IMR-90 (cell line): ENCODE measurements around the gene FGFR4. TPM values are rescaled to one million over a fixed set of nuclear protein-coding genes. Genes with fewer than 3 reads are reported as not detected.

Experiments
- ATAC-seq: fragments of 200-7000 bp; cut with Tn5 transposase; 2 replicates; pipeline ENCODE4 v1.9.1; 2020; ENCODE audit warnings: low read depth, mild to moderate bottlenecking, moderate library complexity
- BruUV-seq: library from RNA; stranded (reverse); fragments of 400-500 nt; replicated peaks from 2 replicates; lab custom pipeline; 2021; lab: Mats Ljungman, UMichigan
- CTCF ChIA-PET: fragments of 300-600 bp; formaldehyde crosslinking; extraction: SDS; loops from one replicate; lab custom pipeline; 2021; ENCODE audit warnings: antibody characterized with exemption; lab: Yijun Ruan, JAX
- POLR2A ChIA-PET: fragments of 300-600 bp; sonication (Branson Sonifier 250); formaldehyde crosslinking; loops from one replicate; lab custom pipeline; 2022; ENCODE audit warnings: antibody characterized with exemption; ENCODE audit not compliant: unreplicated experiment; lab: Charles Lee
- DNase-seq: peaks from one replicate; pipeline ENCODE4 v3.0.0; 2013
- H2AFZ ChIP-seq: replicated peaks from 2 replicates; pipeline ENCODE3; 2013; ENCODE audit warnings: low read length, mild to moderate bottlenecking; ENCODE audit not compliant: poor library complexity
- H2AK5ac ChIP-seq: 2 replicates; pipeline ENCODE4 v1.6.1; 2013; ENCODE audit warnings: low read depth, low read length, inconsistent platforms
- H2AK9ac ChIP-seq: replicated peaks from 2 replicates; pipeline ENCODE3; 2013; ENCODE audit warnings: mild to moderate bottlenecking, low read depth, low read length, moderate library complexity; ENCODE audit not compliant: poor library complexity
- H2BK120ac ChIP-seq: 2 replicates; pipeline ENCODE4 v1.6.1; 2013; ENCODE audit warnings: low read depth, low read length, inconsistent platforms
- H2BK15ac ChIP-seq: 3 replicates; pipeline ENCODE4 v1.6.1; 2013; ENCODE audit warnings: low read depth, low read length, inconsistent platforms
- H2BK20ac ChIP-seq: 2 replicates; pipeline ENCODE4 v1.6.1; 2013; ENCODE audit warnings: low read depth, mild to moderate bottlenecking, inconsistent platforms, low read length, moderate library complexity
- H2BK5ac ChIP-seq: 2 replicates; pipeline ENCODE4 v1.6.1; 2013; ENCODE audit warnings: mild to moderate bottlenecking, low read depth, low read length, inconsistent platforms; ENCODE audit not compliant: poor library complexity, severe bottlenecking
- H3K14ac ChIP-seq: replicated peaks from 2 replicates; pipeline ENCODE4 v1.6.1; 2013; ENCODE audit warnings: low read depth, low read length, inconsistent platforms
- H3K18ac ChIP-seq: 2 replicates; pipeline ENCODE4 v1.6.1; 2013; ENCODE audit warnings: low read depth, low read length, control low read depth
- H3K23ac ChIP-seq: 2 replicates; pipeline ENCODE4 v1.6.1; 2013; ENCODE audit warnings: low read depth, low read length, inconsistent platforms
- H3K27ac ChIP-seq: 2 replicates; pipeline ENCODE4 v1.5.1; 2013; ENCODE audit warnings: mild to moderate bottlenecking, control low read depth, low read length; ENCODE audit not compliant: insufficient read depth
- H3K27me3 ChIP-seq: 2 replicates; pipeline ENCODE4 v1.6.1; 2013; ENCODE audit warnings: low read length; ENCODE audit not compliant: control insufficient read depth, insufficient read depth
- H3K36me3 ChIP-seq: 2 replicates; pipeline ENCODE4 v1.6.1; 2013; ENCODE audit warnings: low read length, mixed read lengths; ENCODE audit not compliant: control insufficient read depth, insufficient read depth
- H3K4ac ChIP-seq: 2 replicates; pipeline ENCODE4 v1.6.1; 2013; ENCODE audit warnings: low read depth, low read length, inconsistent platforms
- H3K4me1 ChIP-seq: 2 replicates; pipeline ENCODE4 v1.6.1; 2013; ENCODE audit warnings: low read length, mixed read lengths; ENCODE audit not compliant: control insufficient read depth, insufficient read depth
- H3K4me2 ChIP-seq: 2 replicates; pipeline ENCODE4 v1.6.1; 2013; ENCODE audit warnings: low read depth, mild to moderate bottlenecking, control low read depth, low read length, moderate library complexity
- H3K4me3 ChIP-seq: 2 replicates; pipeline ENCODE4 v1.5.1; 2013; ENCODE audit warnings: low read depth, mild to moderate bottlenecking, control low read depth, low read length, moderate library complexity; ENCODE audit not compliant: insufficient read depth
- H3K56ac ChIP-seq: 2 replicates; pipeline ENCODE4 v1.6.1; 2013; ENCODE audit warnings: low read length, inconsistent platforms; ENCODE audit not compliant: insufficient read depth; ENCODE audit errors: extremely low read depth
- H3K79me1 ChIP-seq, 2 experiments: 2 replicates each; pipeline ENCODE4 v1.6.1; 2013; ENCODE audit warnings: low read length in 2 of 2, inconsistent platforms in 1 of 2, low read depth in 1 of 2
- H3K9ac ChIP-seq: 2 replicates; pipeline ENCODE4 v1.6.1; 2013; ENCODE audit warnings: low read depth, low read length, control low read depth
- H3K9me1 ChIP-seq: 2 replicates; pipeline ENCODE4 v1.6.1; 2013; ENCODE audit warnings: low read length, inconsistent platforms; ENCODE audit not compliant: insufficient read depth
- H3K9me3 ChIP-seq: 2 replicates; pipeline ENCODE4 v1.6.1; 2013; ENCODE audit warnings: low read length; ENCODE audit not compliant: control insufficient read depth, insufficient read depth
- H4K20me1 ChIP-seq: 2 replicates; pipeline ENCODE4 v1.6.1; 2013; ENCODE audit warnings: low read length, inconsistent platforms; ENCODE audit not compliant: insufficient read depth
- H4K5ac ChIP-seq: 2 replicates; pipeline ENCODE4 v1.6.1; 2013; ENCODE audit warnings: mild to moderate bottlenecking, low read depth, low read length, control low read depth
- H4K8ac ChIP-seq, 2 experiments: 2 replicates each; pipeline ENCODE4 v1.6.1; 2013; ENCODE audit warnings: low read depth in 2 of 2, low read length in 2 of 2, control low read depth in 1 of 2, inconsistent platforms in 1 of 2
- H4K91ac ChIP-seq: 2 replicates; pipeline ENCODE4 v1.6.1; 2013; ENCODE audit warnings: low read depth, low read length, inconsistent platforms; ENCODE audit not compliant: insufficient read depth
- BHLHE40 ChIP-seq: fragments of 150-350 bp; IDR thresholded peaks from 2 replicates; pipeline ENCODE4 v1.6.1; 2016; ENCODE audit warnings: mild to moderate bottlenecking, low read depth, low read length
- CEBPB ChIP-seq: IDR thresholded peaks from 2 replicates; pipeline ENCODE4 v1.6.1; 2012; ENCODE audit warnings: low read depth, low read length, improper control_type of control experiment
- CHD1 ChIP-seq: IDR thresholded peaks from 2 replicates; pipeline ENCODE4 v1.6.1; 2012; ENCODE audit warnings: low read depth, low read length, improper control_type of control experiment
- FOS ChIP-seq: fragments of 150-350 bp; IDR thresholded peaks from 2 replicates; pipeline ENCODE4 v1.6.1; 2016; ENCODE audit warnings: low read depth, low read length
- MAFK ChIP-seq: IDR thresholded peaks from 2 replicates; pipeline ENCODE4 v1.6.1; 2012; ENCODE audit warnings: low read depth, low read length, improper control_type of control experiment
- MAZ ChIP-seq: IDR thresholded peaks from 2 replicates; pipeline ENCODE4 v1.6.1; 2012; ENCODE audit warnings: low read depth, mild to moderate bottlenecking, low read length, improper control_type of control experiment, moderate library complexity, borderline replicate concordance
- MXI1 ChIP-seq: IDR thresholded peaks from 2 replicates; pipeline ENCODE4 v1.6.1; 2012; ENCODE audit warnings: low read depth, mild to moderate bottlenecking, low read length, moderate library complexity, borderline replicate concordance
- NFE2L2 ChIP-seq: fragments of 150-350 bp; IDR thresholded peaks from 2 replicates; pipeline ENCODE4 v1.6.1; 2016; ENCODE audit warnings: low read depth, mild to moderate bottlenecking, low read length
- POLR2A ChIP-seq: IDR thresholded peaks from 2 replicates; pipeline ENCODE4 v1.6.1; 2012; ENCODE audit warnings: mild to moderate bottlenecking, low read depth, low read length
- RAD21 ChIP-seq: IDR thresholded peaks from 2 replicates; pipeline ENCODE4 v1.6.1; 2012; ENCODE audit warnings: low read length, improper control_type of control experiment
- RCOR1 ChIP-seq: IDR thresholded peaks from 2 replicates; pipeline ENCODE4 v1.6.1; 2012; ENCODE audit warnings: mild to moderate bottlenecking, low read length, improper control_type of control experiment; ENCODE audit not compliant: insufficient replicate concordance
- RFX5 ChIP-seq: IDR thresholded peaks from 2 replicates; pipeline ENCODE4 v1.8.0; 2012; ENCODE audit warnings: low read depth, mild to moderate bottlenecking, low read length, moderate library complexity
- SMC3 ChIP-seq: fragments of 150-350 bp; IDR thresholded peaks from 2 replicates; pipeline ENCODE4 v1.6.1; 2016; ENCODE audit warnings: low read depth, mild to moderate bottlenecking, antibody characterized with exemption, low read length, moderate library complexity
- WGBS, 2 experiments: methylation state at CpG; one replicate each; pipeline versions ENCODE4 v1.1.5 to v1.1.7; 2013; ENCODE audit warnings: missing lambda C conversion rate in 2 of 2; ENCODE audit not compliant: insufficient read length in 1 of 2; ENCODE audit errors: extremely low coverage in 2 of 2; 5-methylcytosine and 5-hydroxymethylcytosine counted together
- dilution Hi-C: fragments of 300-500 bp; cut with HindIII; formaldehyde crosslinking; loops from one replicate; pipeline ENCODE4 v1.14.3; 2018; ENCODE audit warnings: low sequenced_read_pairs; ENCODE audit not compliant: unreplicated experiment
- in situ Hi-C: fragments of 300-500 bp; cut with MboI; formaldehyde crosslinking; loops from 3 replicates; pipeline ENCODE4 v1.14.3; 2019; ENCODE audit warnings: low sequenced_read_pairs, inconsistent platforms, mixed read lengths
- intact Hi-C: fragments of 100-400 bp; cut with micrococcal nuclease; formaldehyde crosslinking; loops from 2 replicates; pipeline ENCODE4 v1.10.0; 2022
- polyA plus RNA-seq, 3 experiments: library from polyadenylated mRNA; depleted of rRNA; stranded (reverse); fragments of >200 nt; gene quantifications; 2 replicates each; pipeline ENCODE4 v1.2.3, GENCODE V29; 2012; ENCODE audit warnings: low replicate concordance in 1 of 3
- total RNA-seq: library from RNA; depleted of rRNA; stranded (reverse); fragments of >200 nt; gene quantifications from 2 replicates; pipeline ENCODE4 v1.2.3, GENCODE V29; 2012
- TF ChIP-seq, protein P1 (sequence below): fragments of 150-350 bp; IDR thresholded peaks from 2 replicates; pipeline ENCODE4 v1.6.1; 2016; ENCODE audit warnings: low read depth, mild to moderate bottlenecking, low read length, moderate library complexity, borderline replicate concordance
- TF ChIP-seq, protein P2 (sequence below): fragments of 150-350 bp; IDR thresholded peaks from 2 replicates; pipeline ENCODE4 v1.6.1; 2017; ENCODE audit warnings: mild to moderate bottlenecking, antibody characterized with exemption, low read length, low read depth

FGFR4 gene
- total and polyA plus RNA-seq, 2 of the 4 experiments (the other 2 are of a cell fraction), result 0.90 to 2.4 TPM

DNA sequence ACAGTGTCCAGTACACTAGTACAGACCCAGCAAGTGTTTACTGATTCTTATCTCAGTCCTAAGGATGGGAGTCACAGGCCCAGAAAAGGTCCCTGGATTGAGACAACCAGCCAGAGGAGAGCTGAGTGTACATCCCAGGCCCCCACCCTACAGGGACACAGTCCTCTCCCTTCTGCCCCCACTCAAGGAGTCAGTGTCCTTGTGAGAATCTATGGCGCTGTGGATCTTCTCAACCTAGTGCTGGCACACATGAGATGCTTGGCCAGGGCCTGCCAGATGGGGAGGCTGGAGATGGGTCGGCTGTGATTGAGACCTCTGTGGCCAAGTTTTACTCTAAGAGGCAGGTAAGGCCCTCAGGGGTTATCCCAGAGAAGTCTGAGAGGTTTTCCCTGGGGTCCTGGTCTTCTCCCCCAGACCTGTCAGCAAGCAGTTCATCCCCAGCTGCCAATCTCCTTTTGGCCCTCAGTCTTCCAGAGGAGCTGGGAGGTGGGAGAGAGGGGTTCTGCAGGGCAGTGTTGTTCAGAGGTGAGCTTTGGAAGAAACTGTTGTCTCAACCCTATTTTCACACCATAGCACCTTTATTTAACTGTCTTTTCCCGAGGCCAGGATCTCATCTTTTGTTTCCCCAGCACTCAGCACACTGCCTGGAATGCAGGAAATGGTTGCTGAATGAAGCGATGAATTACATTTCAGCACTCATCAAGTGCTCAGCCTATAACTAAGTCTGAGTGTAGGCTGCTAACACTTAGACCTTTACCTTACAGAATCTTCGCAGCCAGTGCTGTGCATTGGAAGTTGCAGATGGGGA, 43.7 kb downstream of the FGFR4 start:
- Histone ChIP-seq H2BK5ac (peak overlapping the region; percentile 27), H3K56ac (no peak overlapping the region), H3K4me1 (peaks cover 16% of the 10 kb centered on the region), H3K4me2 (no peak overlapping the region), H3K14ac (peak overlapping the region; percentile 35), H3K79me1 (peaks cover 9 to 10% of the 10 kb centered on the region in 2 experiments), H3K27ac (no peak overlapping the region), H3K4me3 (no peak overlapping the region), H3K27me3 (no peaks in the 10 kb centered on the region), H4K91ac (peak overlapping the region; percentile 34), H2BK15ac (peak overlapping the region; percentile 19; the same call in 1 of the 3 replicates), H3K9ac (no peak overlapping the region), H3K18ac (no peak overlapping the region; the same call in 1 of the 2 replicates), H2AK9ac (peak overlapping the region; percentile 91), H4K8ac (peak overlapping the region in 1 of 2 experiments; percentile 59; a peak in 1 of 4 replicates), H3K23ac (no peak overlapping the region), H2AFZ (peak overlapping the region; percentile 82), H2BK120ac (peak overlapping the region; percentile 20), H3K36me3 (peaks cover 5% of the 10 kb centered on the region), H2AK5ac (peak overlapping the region; percentile 18; the same call in 1 of the 2 replicates), H3K4ac (peak overlapping the region; percentile 44; the same call in 1 of the 2 replicates), H2BK20ac (peak overlapping the region; percentile 63; the same call in 1 of the 2 replicates), H3K9me3 (no peaks in the 10 kb centered on the region), H4K5ac (peak overlapping the region; percentile 13; the same call in 1 of the 2 replicates), H3K9me1 (peaks cover 24% of the 10 kb centered on the region), H4K20me1 (no peaks in the 10 kb centered on the region)
- peak; percentile 53 for DNase-seq
- 100% methylated on average over 1 of the region's 5 CpGs; no CpG with 5 or more reads in 1 of the 2 experiments for WGBS, 2 experiments
- ATAC-seq, result 0 out of 2 replicates have a peak, but pooled peaks have one; percentile 9
- intact Hi-C loops, result no loop called here
- CTCF ChIA-PET, result no interaction called here
- in situ Hi-C loops, result no loop called here
- POLR2A ChIA-PET, result no interaction called here
- no TSS peak for BruUV-seq
- dilution Hi-C loops, result no loop called here
- TF ChIP-seq POLR2A (no peak), RFX5 (no peak), MAZ (no peak), CHD1 (no peak), MAFK (no peak), MXI1 (no peak), NFE2L2 (no peak), RCOR1 (no peak), SMC3 (no peak), FOS (no peak), RAD21 (no peak), CEBPB (no peak), BHLHE40 (no peak)
- TF ChIP-seq, protein P1, sequence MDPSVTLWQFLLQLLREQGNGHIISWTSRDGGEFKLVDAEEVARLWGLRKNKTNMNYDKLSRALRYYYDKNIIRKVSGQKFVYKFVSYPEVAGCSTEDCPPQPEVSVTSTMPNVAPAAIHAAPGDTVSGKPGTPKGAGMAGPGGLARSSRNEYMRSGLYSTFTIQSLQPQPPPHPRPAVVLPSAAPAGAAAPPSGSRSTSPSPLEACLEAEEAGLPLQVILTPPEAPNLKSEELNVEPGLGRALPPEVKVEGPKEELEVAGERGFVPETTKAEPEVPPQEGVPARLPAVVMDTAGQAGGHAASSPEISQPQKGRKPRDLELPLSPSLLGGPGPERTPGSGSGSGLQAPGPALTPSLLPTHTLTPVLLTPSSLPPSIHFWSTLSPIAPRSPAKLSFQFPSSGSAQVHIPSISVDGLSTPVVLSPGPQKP, result no peak
- TF ChIP-seq, protein P2, sequence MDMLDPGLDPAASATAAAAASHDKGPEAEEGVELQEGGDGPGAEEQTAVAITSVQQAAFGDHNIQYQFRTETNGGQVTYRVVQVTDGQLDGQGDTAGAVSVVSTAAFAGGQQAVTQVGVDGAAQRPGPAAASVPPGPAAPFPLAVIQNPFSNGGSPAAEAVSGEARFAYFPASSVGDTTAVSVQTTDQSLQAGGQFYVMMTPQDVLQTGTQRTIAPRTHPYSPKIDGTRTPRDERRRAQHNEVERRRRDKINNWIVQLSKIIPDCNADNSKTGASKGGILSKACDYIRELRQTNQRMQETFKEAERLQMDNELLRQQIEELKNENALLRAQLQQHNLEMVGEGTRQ, result no peak
